H9 (cell line): Measurements from ENCODE around the gene OR8B4. TPM values are rescaled to one million over a fixed set of nuclear protein-coding genes. Genes with fewer than 3 reads are reported as not detected.
"Not testable (repeated sequence)": the region's sequence is repeated elsewhere in the genome, so short reads cannot be mapped to it uniquely, and the experiment has no call there.

Experiments
- DNase-seq: peaks from one replicate; pipeline ENCODE4 v3.0.0-alpha.2; 2017
- H2AFZ ChIP-seq: one replicate; pipeline ENCODE4 v1.6.1; 2013; ENCODE audit warnings: mild to moderate bottlenecking, low read length, control low read depth, moderate library complexity
- H2AK5ac ChIP-seq: 2 replicates; pipeline ENCODE4 v1.6.1; 2013; ENCODE audit warnings: low read length, control low read depth, mixed read lengths; ENCODE audit not compliant: insufficient read length
- H2BK120ac ChIP-seq: one replicate; pipeline ENCODE4 v1.6.1; 2013; ENCODE audit warnings: low read depth, mild to moderate bottlenecking, low read length, control low read depth, inconsistent platforms; ENCODE audit not compliant: poor library complexity, severe bottlenecking
- H2BK12ac ChIP-seq: 2 replicates; pipeline ENCODE4 v1.6.1; 2013; ENCODE audit warnings: low read length, control low read depth, mixed read lengths, low read depth; ENCODE audit not compliant: insufficient read length
- H2BK15ac ChIP-seq: 2 replicates; pipeline ENCODE4 v1.6.1; 2013; ENCODE audit warnings: low read depth, low read length, control low read depth
- H2BK20ac ChIP-seq: one replicate; pipeline ENCODE4 v1.6.1; 2013; ENCODE audit warnings: low read depth, mild to moderate bottlenecking, low read length, control low read depth, inconsistent platforms; ENCODE audit not compliant: poor library complexity, severe bottlenecking
- H2BK5ac ChIP-seq: 2 replicates; pipeline ENCODE4 v1.6.1; 2013; ENCODE audit warnings: low read length, control low read depth, mixed read lengths; ENCODE audit not compliant: insufficient read length
- H3K14ac ChIP-seq: 2 replicates; pipeline ENCODE4 v1.6.1; 2013; ENCODE audit warnings: low read length, control low read depth; ENCODE audit not compliant: insufficient read depth
- H3K18ac ChIP-seq: 2 replicates; pipeline ENCODE4 v1.6.1; 2013; ENCODE audit warnings: low read depth, mild to moderate bottlenecking, mixed read lengths, low read length, control low read depth; ENCODE audit not compliant: insufficient read length
- H3K23ac ChIP-seq: 2 replicates; pipeline ENCODE4 v1.6.1; 2013; ENCODE audit warnings: low read length, control low read depth, mixed read lengths, low read depth; ENCODE audit not compliant: insufficient read length
- H3K23me2 ChIP-seq: 2 replicates; pipeline ENCODE4 v1.6.1; 2013; ENCODE audit warnings: low read depth, mild to moderate bottlenecking, mixed read lengths, low read length, control low read depth; ENCODE audit not compliant: insufficient read length, poor library complexity, severe bottlenecking
- H3K27ac ChIP-seq: 2 replicates; pipeline ENCODE4 v1.5.1; 2013; ENCODE audit warnings: low read length, control low read depth, mixed read lengths, low read depth; ENCODE audit not compliant: insufficient read length
- H3K27me3 ChIP-seq: 2 replicates; pipeline ENCODE4 v1.6.1; 2013; ENCODE audit warnings: low read length, control low read depth, inconsistent platforms; ENCODE audit not compliant: insufficient read depth
- H3K4ac ChIP-seq: 2 replicates; pipeline ENCODE4 v1.6.1; 2013; ENCODE audit warnings: low read depth, mild to moderate bottlenecking, control low read depth, inconsistent platforms, low read length, moderate library complexity
- H3K4me1 ChIP-seq: 2 replicates; pipeline ENCODE4 v1.6.1; 2013; ENCODE audit warnings: low read length, control low read depth, inconsistent platforms; ENCODE audit not compliant: insufficient read depth
- H3K4me2 ChIP-seq: 2 replicates; pipeline ENCODE4 v1.6.1; 2013; ENCODE audit warnings: low read length, control low read depth, mixed read lengths; ENCODE audit not compliant: insufficient read length, insufficient read depth
- H3K56ac ChIP-seq: 2 replicates; pipeline ENCODE4 v1.6.1; 2013; ENCODE audit warnings: low read depth, mild to moderate bottlenecking, mixed read lengths, low read length, control low read depth; ENCODE audit not compliant: insufficient read length
- H3K79me1 ChIP-seq: 2 replicates; pipeline ENCODE4 v1.6.1; 2013; ENCODE audit warnings: low read depth, mild to moderate bottlenecking, moderate library complexity, low read length, control low read depth, inconsistent platforms; ENCODE audit not compliant: insufficient read depth, poor library complexity, severe bottlenecking
- H3K79me2 ChIP-seq: 2 replicates; pipeline ENCODE4 v1.6.1; 2013; ENCODE audit warnings: low read length, control low read depth, inconsistent platforms; ENCODE audit not compliant: insufficient read depth
- H3K9ac ChIP-seq: 2 replicates; pipeline ENCODE4 v1.6.1; 2013; ENCODE audit warnings: low read length, control low read depth, mixed read lengths; ENCODE audit not compliant: insufficient read length; ENCODE audit errors: extremely low read depth
- H3K9me3 ChIP-seq: one replicate; pipeline ENCODE4 v1.6.1; 2013; ENCODE audit warnings: low read depth, low read length, inconsistent platforms; ENCODE audit not compliant: control insufficient read depth
- H3T11ph ChIP-seq: one replicate; pipeline ENCODE4 v1.6.1; 2013; ENCODE audit warnings: mild to moderate bottlenecking, low read length, control low read depth, inconsistent platforms
- H4K20me1 ChIP-seq: one replicate; pipeline ENCODE4 v1.6.1; 2013; ENCODE audit not compliant: control insufficient read depth, insufficient read length, insufficient read depth
- H4K5ac ChIP-seq: 2 replicates; pipeline ENCODE4 v1.6.1; 2013; ENCODE audit warnings: low read depth, mild to moderate bottlenecking, mixed read lengths, low read length, control low read depth; ENCODE audit not compliant: insufficient read length
- H4K8ac ChIP-seq: replicated peaks from 2 replicates; pipeline ENCODE4 v1.6.1; 2013; ENCODE audit warnings: low read length, control low read depth, mixed read lengths, low read depth; ENCODE audit not compliant: insufficient read length
- H4K91ac ChIP-seq: 2 replicates; pipeline ENCODE4 v1.6.1; 2013; ENCODE audit warnings: low read depth, mild to moderate bottlenecking, moderate library complexity, mixed read lengths, low read length, control low read depth; ENCODE audit not compliant: insufficient read length
- H3K27ac Mint-ChIP-seq, 3 experiments: 2 replicates in 2 of 3; 3 replicates in 1 of 3; pipeline ENCODE4 v1.8.0; 2020 to 2021; ENCODE audit warnings: mixed read lengths in 3 of 3, mild to moderate bottlenecking in 1 of 3, moderate library complexity in 1 of 3
- H3K27me3 Mint-ChIP-seq: 2 replicates; pipeline ENCODE4 v1.8.0; 2021; ENCODE audit warnings: low read depth, mild to moderate bottlenecking, moderate library complexity, mixed read lengths
- H3K36me3 Mint-ChIP-seq, 3 experiments: 2 replicates in 2 of 3; 3 replicates in 1 of 3; pipeline ENCODE4 v1.8.0; 2020 to 2021; ENCODE audit warnings: low read depth in 3 of 3, mixed read lengths in 3 of 3; ENCODE audit not compliant: insufficient read depth in 1 of 3
- H3K4me1 Mint-ChIP-seq, 2 experiments: 2 replicates each; pipeline ENCODE4 v1.8.0; 2020; ENCODE audit warnings: mixed read lengths in 2 of 2
- H3K4me3 Mint-ChIP-seq, 2 experiments: 2 replicates in 1 of 2; 3 replicates in 1 of 2; pipeline ENCODE4 v1.8.0; 2020 to 2021; ENCODE audit warnings: mild to moderate bottlenecking in 2 of 2, mixed read lengths in 2 of 2, moderate library complexity in 1 of 2
- H3K9me3 Mint-ChIP-seq, 2 experiments: 2 replicates in 1 of 2; 3 replicates in 1 of 2; pipeline ENCODE4 v1.8.0; 2020; ENCODE audit warnings: mild to moderate bottlenecking in 2 of 2, mixed read lengths in 2 of 2, moderate library complexity in 1 of 2
- CTCF ChIP-seq: fragments of 200-600 bp; sonication (generic); conservative IDR thresholded peaks from 3 replicates; pipeline ENCODE4 v1.8.0; 2021; ENCODE audit warnings: antibody characterized with exemption, mild to moderate bottlenecking
- WGBS: extraction: QIAGEN DNeasy Blood & Tissue Kit; methylation state at CpG from one replicate; pipeline ENCODE4 v1.1.7; 2013; ENCODE audit warnings: missing lambda C conversion rate, low lambda C conversion rate, mixed read lengths; ENCODE audit not compliant: insufficient read length; ENCODE audit errors: extremely low coverage; 5-methylcytosine and 5-hydroxymethylcytosine counted together
- total RNA-seq: library from RNA; stranded (reverse); gene quantifications from 2 replicates; pipeline ENCODE4 v1.2.1, GENCODE V29; 2021

Gene OR8B4
- total RNA-seq, 1 experiment from 2014 or later, result not detected

- no peak overlapping the region for H4K91ac ChIP-seq
- no peaks in the 10 kb centered on the region for H3K4me1 ChIP-seq
- Mint-ChIP-seq H3K27me3 (peaks cover 4% of the 10 kb centered on the region), H3K9me3 (peaks cover 6 to 8% of the 10 kb centered on the region in 2 experiments), H3K4me3 (no peak overlapping the region), H3K27ac (no peak overlapping the region), H3K4me1 (peaks cover 2% of the 10 kb centered on the region in 2 experiments; a peak in 2 of 4 replicates), H3K36me3 (peaks cover 0 to 9% (median 4%) of the 10 kb centered on the region in 3 experiments; a peak in 5 of 7 replicates)
- no peak overlapping the region for H2AK5ac ChIP-seq
- H2BK5ac ChIP-seq, result no peak overlapping the region
- H3K4ac ChIP-seq, result no peak overlapping the region
- H2BK120ac ChIP-seq, result no peak overlapping the region
- no peak overlapping the region for H2AFZ ChIP-seq
- H3K79me2 ChIP-seq, result no peaks in the 10 kb centered on the region
- no peak overlapping the region for H3K23ac ChIP-seq
- H3K9me3 ChIP-seq, result no peaks in the 10 kb centered on the region
- no peak overlapping the region for H4K5ac ChIP-seq
- TF ChIP-seq CTCF, result no peak
- no CpG with 5 or more reads among the region's 2 CpGs for WGBS
- no peak overlapping the region for H3K9ac ChIP-seq
- no peak overlapping the region for H2BK12ac ChIP-seq
- no peaks in the 10 kb centered on the region for H3K27me3 ChIP-seq
- H4K8ac ChIP-seq, result no peak overlapping the region
- H3K14ac ChIP-seq, result no peak overlapping the region
- H2BK15ac ChIP-seq, result no peak overlapping the region
- no peak overlapping the region for H2BK20ac ChIP-seq
- H3K18ac ChIP-seq, result no peak overlapping the region
- H3T11ph ChIP-seq, result no peak overlapping the region
- no peak overlapping the region for H3K4me2 ChIP-seq
- no peak overlapping the region for H3K27ac ChIP-seq
- H4K20me1 ChIP-seq, result no peaks in the 10 kb centered on the region
- H3K56ac ChIP-seq, result no peak overlapping the region
- no peak for DNase-seq
- no peaks in the 10 kb centered on the region for H3K23me2 ChIP-seq
- no peaks in the 10 kb centered on the region for H3K79me1 ChIP-seq
Measured at GRCh38 chr11:124405581-124405980, 19.1 kb downstream of the OR8B4 start.

- no CpG with 5 or more reads among the region's 27 CpGs for WGBS
Measured at GRCh38 chr11:124403186-124403585, 21.5 kb downstream of the OR8B4 start.

More at GRCh38 chr11:124403186-124403585, 21.5 kb downstream of the OR8B4 start:
- H4K20me1 ChIP-seq, H3K56ac ChIP-seq, H3K36me3 Mint-ChIP-seq, H2BK12ac ChIP-seq, H3K4me1 ChIP-seq, H3K79me1 ChIP-seq, H2BK20ac ChIP-seq, DNase-seq, H4K91ac ChIP-seq, H4K8ac ChIP-seq, H3K4ac ChIP-seq, H3K18ac ChIP-seq, H4K5ac ChIP-seq, H3K4me1 Mint-ChIP-seq, H2BK5ac ChIP-seq, H3K4me3 Mint-ChIP-seq, H3K23me2 ChIP-seq, H3K4me2 ChIP-seq, H3K9ac ChIP-seq, H3T11ph ChIP-seq, H3K27ac Mint-ChIP-seq, H3K14ac ChIP-seq, H3K9me3 ChIP-seq, H2AFZ ChIP-seq, H2BK15ac ChIP-seq, H2BK120ac ChIP-seq, H3K27ac ChIP-seq, H3K23ac ChIP-seq, H3K27me3 Mint-ChIP-seq, H3K27me3 ChIP-seq, H3K79me2 ChIP-seq, H2AK5ac ChIP-seq, H3K9me3 Mint-ChIP-seq: not testable (repeated sequence)
